ENCODE measurements around the gene ME3. TPM values are rescaled to one million over a fixed set of nuclear protein-coding genes. Genes with fewer than 3 reads are reported as not detected.

ME3 gene
- total and polyA plus RNA-seq, 2 donors (not counting 1 experiment from before 2014, with no cell fraction given), result 1.3 TPM; not detected in 1

DNA sequence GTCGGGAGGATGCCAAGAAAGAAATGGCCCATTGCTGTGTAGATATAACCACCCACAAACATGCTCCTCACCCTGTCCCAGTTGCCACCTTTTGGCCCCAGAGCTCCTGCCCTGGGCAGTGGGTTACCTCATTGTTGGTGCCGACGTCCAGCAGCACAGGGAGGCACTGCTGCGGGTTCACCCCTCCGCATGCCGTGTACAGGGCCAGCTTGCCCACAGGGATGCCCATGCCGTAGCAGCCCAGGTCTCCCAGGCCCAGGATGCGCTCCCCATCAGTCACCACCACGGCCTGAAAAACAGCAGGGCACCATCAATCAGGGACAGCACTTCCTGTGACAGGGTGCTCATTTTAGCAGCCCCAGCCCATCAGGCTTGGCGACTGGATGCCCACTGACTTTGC, 174.6 kb downstream of the ME3 start:
- Histone ChIP-seq H3K4me2 (replicated peaks; ENCODE audit: low read depth, low read length, poor library complexity, severe bottlenecking) (no peak overlapping the region), H3K4me3 (ENCODE audit: control extremely low read depth in 1 of 5, extremely low read depth in 1 of 5, insufficient read depth in 1 of 5, low read depth in 2 of 5, low read length in 4 of 5) (no peak overlapping the region), H3K36me3 (replicated peaks in 1 of 2; ENCODE audit: control extremely low read depth in 1 of 2, control insufficient read depth in 1 of 2, extremely low read depth in 1 of 2, insufficient read depth in 2 of 2, low read length in 1 of 2) (no peaks in the 10 kb centered on the region), H3K27ac (ENCODE audit: low read length in 2 of 2) (no peak overlapping the region), H2AFZ (ENCODE audit: insufficient read depth, low read depth, low read length, poor library complexity, severe bottlenecking) (no peak overlapping the region), H3K9me3 (ENCODE audit: control extremely low read depth in 1 of 3, control insufficient read depth in 2 of 3, insufficient read depth in 1 of 3, low read length in 2 of 3) (no peaks in the 10 kb centered on the region), H4K20me1 (ENCODE audit: control insufficient read depth, insufficient read depth, low read length, poor library complexity, severe bottlenecking) (no peaks in the 10 kb centered on the region), H3K9ac (ENCODE audit: low read length) (no peak overlapping the region), H3K4me1 (ENCODE audit: control insufficient read depth in 2 of 2, insufficient read depth in 2 of 2, low read length in 2 of 2) (no peaks in the 10 kb centered on the region), H3K27me3 (replicated peaks in 1 of 4; ENCODE audit: control extremely low read depth in 1 of 4, control insufficient read depth in 3 of 4, insufficient read depth in 4 of 4, low read length in 3 of 4) (peaks cover 0 to 3% (median 0%) of the 10 kb centered on the region in 4 experiments), H3K79me2 (ENCODE audit: control insufficient read depth, insufficient read depth, low read length) (no peaks in the 10 kb centered on the region)
- DNase-seq (no peak), ATAC-seq (ENCODE audit: low read depth) (no peak)
- Mint-ChIP-seq H3K9me3 (ENCODE audit: insufficient read depth) (no peaks in the 10 kb centered on the region), H3K27me3 (no peaks in the 10 kb centered on the region), H3K4me3 (no peak overlapping the region), H3K4me1 (no peaks in the 10 kb centered on the region), H3K27ac (no peak overlapping the region)
- ChIA-PET CTCF (no interaction called here), POLR2A (no interaction called here)
- no peak for TF ChIP-seq EZH2 (IDR thresholded peaks at IDR 0.05; ENCODE audit: borderline replicate concordance, insufficient read depth, low read depth, low read length, poor library complexity, severe bottlenecking)
- TF ChIP-seq, protein P1, sequence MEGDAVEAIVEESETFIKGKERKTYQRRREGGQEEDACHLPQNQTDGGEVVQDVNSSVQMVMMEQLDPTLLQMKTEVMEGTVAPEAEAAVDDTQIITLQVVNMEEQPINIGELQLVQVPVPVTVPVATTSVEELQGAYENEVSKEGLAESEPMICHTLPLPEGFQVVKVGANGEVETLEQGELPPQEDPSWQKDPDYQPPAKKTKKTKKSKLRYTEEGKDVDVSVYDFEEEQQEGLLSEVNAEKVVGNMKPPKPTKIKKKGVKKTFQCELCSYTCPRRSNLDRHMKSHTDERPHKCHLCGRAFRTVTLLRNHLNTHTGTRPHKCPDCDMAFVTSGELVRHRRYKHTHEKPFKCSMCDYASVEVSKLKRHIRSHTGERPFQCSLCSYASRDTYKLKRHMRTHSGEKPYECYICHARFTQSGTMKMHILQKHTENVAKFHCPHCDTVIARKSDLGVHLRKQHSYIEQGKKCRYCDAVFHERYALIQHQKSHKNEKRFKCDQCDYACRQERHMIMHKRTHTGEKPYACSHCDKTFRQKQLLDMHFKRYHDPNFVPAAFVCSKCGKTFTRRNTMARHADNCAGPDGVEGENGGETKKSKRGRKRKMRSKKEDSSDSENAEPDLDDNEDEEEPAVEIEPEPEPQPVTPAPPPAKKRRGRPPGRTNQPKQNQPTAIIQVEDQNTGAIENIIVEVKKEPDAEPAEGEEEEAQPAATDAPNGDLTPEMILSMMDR (IDR thresholded peaks at IDR 0.05), result no peak
- intact Hi-C loops (cut with micrococcal nuclease), result no loop called here
- WGBS (ENCODE audit: insufficient coverage), result 96% methylated on average over 9 of the region's 10 CpGs

DNA sequence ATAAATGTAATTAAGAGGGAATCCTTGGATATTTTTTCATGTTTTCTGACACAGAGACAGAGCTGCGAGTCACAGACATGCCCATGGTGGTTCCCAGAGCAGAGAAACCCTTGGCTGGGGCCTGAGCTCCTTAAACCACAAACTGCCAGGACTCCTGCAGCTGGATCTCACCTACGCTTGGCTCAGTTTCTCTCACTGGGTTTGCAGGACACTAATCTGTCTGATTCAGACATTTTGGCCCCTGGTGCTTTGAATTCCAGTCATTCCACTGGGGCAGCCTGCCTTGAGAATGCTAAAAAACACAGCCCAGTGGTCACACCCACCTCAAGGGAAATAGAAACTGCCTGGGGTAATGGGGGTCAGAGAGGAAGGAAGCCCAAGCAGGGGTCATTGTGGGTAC, 175.1 kb downstream of the ME3 start:
- no peak overlapping the region for H2AFZ ChIP-seq (ENCODE audit: insufficient read depth, low read depth, low read length, poor library complexity, severe bottlenecking)
- H4K20me1 ChIP-seq (ENCODE audit: control insufficient read depth, insufficient read depth, low read length, poor library complexity, severe bottlenecking), result no peaks in the 10 kb centered on the region
- POLR2A ChIA-PET, result no interaction called here
- TF ChIP-seq, protein P1 (IDR thresholded peaks at IDR 0.05), result no peak
- no peak for TF ChIP-seq EZH2 (IDR thresholded peaks at IDR 0.05; ENCODE audit: borderline replicate concordance, insufficient read depth, low read depth, low read length, poor library complexity, severe bottlenecking)
- H3K9ac ChIP-seq (ENCODE audit: low read length), result no peak overlapping the region
- no peaks in the 10 kb centered on the region for H3K79me2 ChIP-seq (ENCODE audit: control insufficient read depth, insufficient read depth, low read length)
- no peak overlapping the region for H3K27ac ChIP-seq (ENCODE audit: low read length in 2 of 2)
- H3K4me1 ChIP-seq (ENCODE audit: control insufficient read depth in 2 of 2, insufficient read depth in 2 of 2, low read length in 2 of 2), result no peaks in the 10 kb centered on the region
- H3K36me3 ChIP-seq (replicated peaks in 1 of 2; ENCODE audit: control extremely low read depth in 1 of 2, control insufficient read depth in 1 of 2, extremely low read depth in 1 of 2, insufficient read depth in 2 of 2, low read length in 1 of 2), result no peaks in the 10 kb centered on the region
- intact Hi-C loops (cut with micrococcal nuclease), result no loop called here
- Mint-ChIP-seq H3K4me3 (no peak overlapping the region), H3K27ac (no peak overlapping the region), H3K4me1 (no peaks in the 10 kb centered on the region), H3K9me3 (ENCODE audit: insufficient read depth) (no peaks in the 10 kb centered on the region), H3K27me3 (no peaks in the 10 kb centered on the region)
- H3K4me2 ChIP-seq (replicated peaks; ENCODE audit: low read depth, low read length, poor library complexity, severe bottlenecking), result no peak overlapping the region
- peaks cover 0 to 3% (median 0%) of the 10 kb centered on the region in 4 experiments for H3K27me3 ChIP-seq (replicated peaks in 1 of 4; ENCODE audit: control extremely low read depth in 1 of 4, control insufficient read depth in 3 of 4, insufficient read depth in 4 of 4, low read length in 3 of 4)
- no peak for ATAC-seq (ENCODE audit: low read depth)
- H3K4me3 ChIP-seq (ENCODE audit: control extremely low read depth in 1 of 5, extremely low read depth in 1 of 5, insufficient read depth in 1 of 5, low read depth in 2 of 5, low read length in 4 of 5), result no peak overlapping the region
- 77% methylated on average over 2 of the region's 2 CpGs for WGBS (ENCODE audit: insufficient coverage)
- DNase-seq, result no peak
- CTCF ChIA-PET, result no interaction called here
- no peaks in the 10 kb centered on the region for H3K9me3 ChIP-seq (ENCODE audit: control extremely low read depth in 1 of 3, control insufficient read depth in 2 of 3, insufficient read depth in 1 of 3, low read length in 2 of 3)
